NCI-H2081 (cell line): ENCODE data around the gene GJB4.
"Not testable (repeated sequence)": the region's sequence is repeated elsewhere in the genome, so short reads cannot be mapped to it uniquely, and the experiment has no call there.

Source experiments
- DNase-seq, 2 experiments: peaks; one replicate each; lab custom pipeline; 2025; lab: John Stamatoyannopoulos, UW

The GJB4 gene

DNA sequence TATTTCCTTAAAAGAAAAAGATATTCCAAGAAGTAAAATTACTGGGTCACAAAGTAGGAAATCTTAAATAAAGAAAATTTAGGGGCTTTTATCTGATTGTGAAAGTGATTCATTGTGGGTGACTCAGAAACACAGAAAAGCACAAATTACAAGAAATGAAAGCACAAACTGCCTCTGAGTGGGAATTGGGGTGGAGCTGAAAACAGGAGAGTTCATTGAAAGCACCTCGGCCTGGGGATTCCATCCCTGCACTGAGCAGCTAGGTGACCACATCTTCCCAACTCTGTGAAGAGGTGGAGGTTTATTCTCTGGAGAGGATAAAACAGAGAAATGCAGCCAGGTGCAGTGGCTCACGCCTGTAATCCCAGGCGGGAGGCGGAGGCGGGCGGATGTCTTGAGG is 40.7 kb downstream of the GJB4 start:
- no peak for DNase-seq

GRCh38 chr1:34803770-34804169 is 44.2 kb downstream of the GJB4 start:
- no peak for DNase-seq

GRCh38 chr1:34806396-34806795 is 46.9 kb downstream of the GJB4 start:
- DNase-seq: no peak

DNA sequence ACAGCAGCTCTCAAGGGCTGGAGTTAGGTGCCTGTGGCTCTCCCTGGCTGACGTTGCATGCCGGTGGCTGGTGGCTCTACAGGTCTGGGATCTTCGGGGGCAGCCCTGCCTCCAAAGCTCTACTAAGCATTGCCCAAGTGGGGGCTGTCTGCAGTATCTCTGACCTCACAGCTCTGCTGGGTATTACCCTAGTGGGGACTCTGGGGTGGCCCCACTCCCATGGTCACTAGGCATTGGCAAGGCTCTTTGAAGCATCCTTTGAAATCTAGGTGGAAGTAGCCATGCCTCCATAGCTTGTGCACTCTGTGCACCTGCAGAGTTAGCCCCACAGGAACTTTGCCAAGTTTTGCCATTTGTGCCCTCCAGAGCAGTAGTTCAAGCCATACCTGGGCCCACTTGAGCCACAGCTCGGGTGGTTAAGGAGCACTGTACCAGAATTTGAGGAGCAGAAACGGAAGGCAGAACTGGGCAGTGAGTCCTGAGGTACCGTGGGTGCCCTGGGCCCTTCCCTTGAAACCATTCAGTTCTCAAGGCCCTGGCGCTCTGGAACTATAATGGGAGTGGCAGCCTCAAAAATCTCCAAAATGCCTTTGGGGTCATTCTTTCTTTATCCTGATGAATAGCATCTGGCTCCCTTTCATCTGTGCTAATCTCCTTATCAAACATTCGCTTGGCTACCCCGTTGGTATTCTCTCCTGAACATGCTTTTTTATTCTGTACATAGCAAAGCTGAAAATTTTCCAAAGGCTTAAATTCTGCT is 48.7 kb downstream of the GJB4 start:
- DNase-seq: no peak

GRCh38 chr1:34810781-34811180 is 51.2 kb downstream of the GJB4 start:
- DNase-seq: not testable (repeated sequence)
